ENCODE results near the gene PAPSS1. TPM values are rescaled to one million over a fixed set of nuclear protein-coding genes. Genes with fewer than 3 reads are reported as not detected.
"Not testable (repeated sequence)": the region's sequence is repeated elsewhere in the genome, so short reads cannot be mapped to it uniquely, and the experiment has no call there.

PAPSS1 gene
- total RNA-seq, 2 donors from 2014 or later, result 31.6 to 33.2 TPM

DNA sequence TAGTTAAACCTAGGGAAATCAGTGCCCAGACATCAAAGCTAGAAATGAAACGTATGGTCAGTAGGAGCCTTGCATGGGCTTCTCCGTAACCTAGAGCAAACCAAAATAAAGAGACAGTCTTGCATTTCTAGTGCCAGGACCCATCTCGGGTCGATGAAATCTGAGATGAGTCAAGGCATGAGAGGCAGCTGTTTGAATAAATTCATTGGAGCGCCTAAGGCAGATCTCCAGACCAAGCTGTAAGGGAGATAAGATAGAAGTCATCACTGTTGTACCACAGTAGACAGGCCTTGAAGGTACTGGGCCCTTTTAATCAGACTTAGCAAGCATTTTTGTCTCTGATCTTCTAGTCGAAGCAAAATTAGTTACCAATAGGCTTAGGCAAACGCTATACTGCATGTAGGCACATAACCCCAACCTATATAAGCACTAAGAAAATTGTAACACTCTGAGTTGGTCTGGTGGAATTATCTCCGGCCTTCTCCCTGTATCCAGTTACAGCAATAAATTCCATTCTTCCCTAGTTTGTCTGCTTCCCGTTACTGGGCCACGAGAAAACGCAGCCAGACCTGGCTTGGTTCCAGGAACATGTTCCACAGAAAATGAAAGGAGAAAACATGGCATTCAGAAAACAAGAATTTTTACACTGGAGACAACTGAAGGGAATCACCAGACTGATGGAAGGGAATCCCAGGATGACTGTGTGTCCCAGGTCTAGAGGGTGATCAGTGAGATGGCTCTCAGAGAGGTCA, 21.1 kb upstream of the PAPSS1 start:
- Mint-ChIP-seq H3K27ac (no peak overlapping the region), H3K4me3 (no peak overlapping the region), H3K36me3 (ENCODE audit: insufficient read depth in 2 of 2) (peaks cover 0 to 1% of the 10 kb centered on the region in 2 donors), H3K27me3 (ENCODE audit: low read depth) (no peaks in the 10 kb centered on the region), H3K9me3 (peaks cover 0 to 4% of the 10 kb centered on the region in 2 donors), H3K4me1 (ENCODE audit: low read depth) (no peaks in the 10 kb centered on the region)
- DNase-seq (no peak), ATAC-seq (replicated peaks in 1 of 2) (no peak)

DNA sequence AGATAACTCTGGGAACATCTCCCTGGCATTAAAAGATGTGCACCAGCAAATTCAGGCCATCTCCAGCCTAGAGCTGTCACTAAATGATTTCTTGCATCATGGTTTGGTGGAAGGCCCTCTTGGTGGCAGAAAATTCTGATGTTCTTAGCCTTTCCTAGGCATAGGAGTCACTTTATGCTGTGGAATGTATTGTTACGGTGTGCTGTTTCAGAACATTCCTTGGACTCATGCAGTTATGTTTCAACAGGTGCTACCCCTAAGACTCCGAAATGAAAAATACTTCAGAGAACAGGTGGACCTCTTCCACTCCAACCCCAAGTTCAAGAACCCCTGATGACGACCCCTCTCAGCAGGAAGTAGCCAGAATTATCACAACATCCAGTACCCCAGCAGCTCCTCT, 20.3 kb upstream of the PAPSS1 start:
- DNase-seq (no peak), ATAC-seq (replicated peaks in 1 of 2) (no peak)
- Mint-ChIP-seq H3K36me3 (ENCODE audit: insufficient read depth in 2 of 2) (peaks cover 0 to 1% of the 10 kb centered on the region in 2 donors), H3K27ac (no peak overlapping the region), H3K4me1 (ENCODE audit: low read depth) (no peaks in the 10 kb centered on the region), H3K4me3 (no peak overlapping the region), H3K27me3 (ENCODE audit: low read depth) (no peaks in the 10 kb centered on the region), H3K9me3 (peaks cover 0 to 2% of the 10 kb centered on the region in 2 donors)

DNA sequence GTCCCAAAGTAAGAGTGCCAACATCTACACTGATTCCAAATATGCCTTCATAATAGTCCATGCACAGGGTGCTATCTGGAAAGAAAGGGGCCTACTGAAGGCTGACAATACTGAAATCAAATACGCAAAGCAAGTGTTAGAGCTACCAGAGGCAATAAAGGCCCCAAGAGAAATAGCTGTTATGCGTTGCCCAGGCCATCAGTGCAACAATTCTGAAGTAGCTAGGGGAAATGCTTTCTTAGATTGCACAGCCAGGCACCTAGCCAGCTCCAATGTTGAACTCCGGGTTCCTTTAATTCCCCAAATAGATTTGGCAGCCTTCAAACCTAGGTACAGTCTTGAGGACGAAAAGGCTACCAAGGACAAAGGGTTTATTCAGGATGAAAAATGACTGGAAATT, 17.4 kb upstream of the PAPSS1 start:
- Mint-ChIP-seq H3K27ac (no peak overlapping the region), H3K27me3 (ENCODE audit: low read depth) (no peaks in the 10 kb centered on the region), H3K36me3 (ENCODE audit: insufficient read depth in 2 of 2) (no peaks in the 10 kb centered on the region), H3K4me3 (no peak overlapping the region), H3K4me1 (ENCODE audit: low read depth) (no peaks in the 10 kb centered on the region), H3K9me3 (no peaks in the 10 kb centered on the region)
- ATAC-seq (replicated peaks in 1 of 2), result no peak
- no peak for DNase-seq

DNA sequence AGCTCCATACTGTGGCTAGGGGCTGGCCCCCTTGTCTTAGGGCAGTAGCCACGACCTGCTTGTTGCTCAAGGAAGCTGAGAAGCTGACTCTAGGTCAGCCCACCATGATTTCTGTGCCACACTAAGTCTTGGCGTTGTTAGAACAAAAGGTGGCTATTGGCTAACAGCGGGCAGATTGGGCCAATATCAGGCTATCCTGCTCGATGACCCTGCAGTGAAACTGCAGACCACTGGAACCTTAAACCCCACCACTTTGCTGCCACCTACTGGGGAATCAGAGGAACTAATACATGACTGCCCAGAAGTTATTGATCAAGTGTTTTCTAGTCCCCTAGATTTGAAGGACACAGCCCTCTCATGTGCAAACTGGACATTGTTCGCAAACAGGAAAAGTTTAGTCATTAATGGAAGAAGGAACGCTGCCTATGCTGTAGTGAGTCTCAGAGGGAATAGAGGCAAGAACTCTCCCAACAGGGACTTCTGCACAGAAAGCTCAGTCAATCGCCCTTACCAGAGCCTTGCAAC, 17.0 kb upstream of the PAPSS1 start:
- H3K4me3 Mint-ChIP-seq, result no peak overlapping the region
- ATAC-seq (replicated peaks in 1 of 2), result peak; percentile 44 to 71

DNA sequence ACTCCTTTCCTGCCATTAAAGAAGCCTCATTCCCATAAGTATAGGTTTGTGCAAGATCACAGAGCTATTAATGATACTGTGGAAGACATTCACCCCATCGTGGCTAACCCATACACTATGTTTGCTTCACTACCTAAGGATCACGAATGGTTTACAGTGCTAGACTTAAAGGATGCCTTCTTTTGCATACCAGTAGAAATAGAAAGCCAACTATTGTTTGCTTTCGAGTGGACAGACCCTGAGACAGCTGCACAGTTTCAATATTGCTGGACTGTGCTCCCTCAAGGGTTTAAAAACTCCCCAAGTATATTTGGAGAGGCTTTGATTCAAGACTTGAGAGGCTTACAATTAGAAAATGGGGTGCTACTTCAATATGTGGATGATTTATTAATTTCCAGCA, 16.0 kb upstream of the PAPSS1 start:
- H3K4me1 Mint-ChIP-seq (ENCODE audit: low read depth), result no peaks in the 10 kb centered on the region

More for the DNA sequence above, 17.0 kb upstream of the PAPSS1 start:
- H3K27ac Mint-ChIP-seq, result no peak overlapping the region
- H3K4me1 Mint-ChIP-seq (ENCODE audit: low read depth), result no peaks in the 10 kb centered on the region
- H3K27me3 Mint-ChIP-seq (ENCODE audit: low read depth), result no peaks in the 10 kb centered on the region
- peak; percentile 46 to 49 for DNase-seq
- H3K36me3 Mint-ChIP-seq (ENCODE audit: insufficient read depth in 2 of 2), result no peaks in the 10 kb centered on the region
- no peaks in the 10 kb centered on the region for H3K9me3 Mint-ChIP-seq

DNA sequence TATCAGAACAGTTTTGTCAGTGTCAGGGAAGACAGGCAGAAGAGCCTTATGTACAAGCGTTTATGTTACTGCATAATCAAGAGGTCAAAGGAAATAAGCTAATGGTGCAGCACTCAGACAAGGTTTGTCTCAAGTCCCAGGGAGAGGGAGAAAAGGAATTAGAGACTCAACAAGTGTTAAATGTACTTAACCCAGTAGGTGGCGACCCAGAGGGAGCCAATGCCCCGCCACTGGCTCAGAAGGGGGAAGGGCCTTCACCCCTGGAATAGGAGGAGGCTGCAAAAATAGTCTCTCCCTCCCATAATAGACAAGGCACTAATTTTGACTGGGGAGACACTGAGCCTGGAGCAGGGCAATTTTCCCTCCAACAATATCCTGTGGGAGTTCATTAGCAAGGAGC, 14.1 kb upstream of the PAPSS1 start:
- Mint-ChIP-seq H3K27ac (peak overlapping the region; percentile 40), H3K27me3 (ENCODE audit: low read depth) (no peaks in the 10 kb centered on the region), H3K4me3 (no peak overlapping the region), H3K4me1 (ENCODE audit: low read depth) (no peaks in the 10 kb centered on the region), H3K9me3 (no peaks in the 10 kb centered on the region), H3K36me3 (ENCODE audit: insufficient read depth in 2 of 2) (no peaks in the 10 kb centered on the region)
- ATAC-seq (replicated peaks in 1 of 2) (no peak), DNase-seq (no peak)

More for the DNA sequence above, 16.0 kb upstream of the PAPSS1 start:
- DNase-seq, result no peak
- Mint-ChIP-seq H3K27me3 (ENCODE audit: low read depth) (no peaks in the 10 kb centered on the region), H3K27ac (no peak overlapping the region), H3K36me3 (ENCODE audit: insufficient read depth in 2 of 2) (no peaks in the 10 kb centered on the region), H3K9me3 (no peaks in the 10 kb centered on the region), H3K4me3 (no peak overlapping the region)
- ATAC-seq (replicated peaks in 1 of 2), result no peak

DNA sequence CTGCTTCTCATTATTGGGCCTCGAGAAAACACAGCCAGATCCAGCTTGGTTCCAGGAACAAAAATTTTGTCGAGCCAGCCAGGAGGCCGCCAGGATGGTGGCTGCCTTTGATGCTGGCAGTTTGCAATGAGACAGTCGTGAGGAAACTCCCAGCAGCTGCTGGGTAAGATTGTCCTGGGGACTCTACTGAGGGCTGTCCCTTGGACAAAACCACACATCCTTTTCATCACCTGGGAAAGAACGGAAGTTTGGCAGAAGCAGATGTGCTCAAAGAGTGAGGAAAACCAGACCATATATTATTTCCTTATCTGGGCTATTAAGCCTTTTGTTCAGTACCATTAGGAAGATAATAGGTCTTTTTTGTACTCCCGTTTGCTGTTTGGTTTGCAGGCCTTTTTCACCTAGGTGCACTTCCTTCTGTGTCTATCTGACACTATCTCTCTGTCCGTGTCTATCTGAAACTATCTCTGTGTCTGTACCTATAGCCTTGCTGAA, 13.4 kb upstream of the PAPSS1 start:
- Mint-ChIP-seq H3K9me3 (no peaks in the 10 kb centered on the region), H3K27me3 (ENCODE audit: low read depth) (no peaks in the 10 kb centered on the region), H3K4me1 (ENCODE audit: low read depth) (no peaks in the 10 kb centered on the region), H3K4me3 (no peak overlapping the region), H3K27ac (peak overlapping the region; percentile 40), H3K36me3 (ENCODE audit: insufficient read depth in 2 of 2) (no peaks in the 10 kb centered on the region)
- no peak for DNase-seq
- no peak for ATAC-seq (replicated peaks in 1 of 2)

DNA sequence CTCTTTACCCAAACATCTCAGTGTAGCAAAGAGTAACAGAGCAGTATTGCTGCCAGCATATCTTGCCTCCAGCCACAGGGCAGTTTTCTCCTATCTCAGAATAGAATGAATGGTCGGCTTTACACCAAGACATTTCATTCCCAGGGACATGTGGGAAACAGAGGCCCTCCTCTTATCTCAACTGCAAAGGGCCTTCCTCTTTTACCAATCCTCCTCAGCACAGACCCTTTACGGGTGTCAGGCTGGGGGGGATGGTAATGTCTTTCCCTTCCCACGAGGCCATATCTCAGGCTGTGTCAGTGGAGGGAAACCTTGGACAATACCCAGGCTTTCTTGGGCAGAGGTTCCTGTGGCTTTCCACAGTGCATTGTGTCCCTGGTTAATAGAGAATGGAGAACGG, 9.0 kb upstream of the PAPSS1 start:
- not testable (repeated sequence) for H3K9me3 Mint-ChIP-seq; DNase-seq; H3K27ac Mint-ChIP-seq; H3K27me3 Mint-ChIP-seq (ENCODE audit: low read depth); H3K4me3 Mint-ChIP-seq; H3K36me3 Mint-ChIP-seq (ENCODE audit: insufficient read depth in 2 of 2); ATAC-seq (replicated peaks in 1 of 2); H3K4me1 Mint-ChIP-seq (ENCODE audit: low read depth)

DNA sequence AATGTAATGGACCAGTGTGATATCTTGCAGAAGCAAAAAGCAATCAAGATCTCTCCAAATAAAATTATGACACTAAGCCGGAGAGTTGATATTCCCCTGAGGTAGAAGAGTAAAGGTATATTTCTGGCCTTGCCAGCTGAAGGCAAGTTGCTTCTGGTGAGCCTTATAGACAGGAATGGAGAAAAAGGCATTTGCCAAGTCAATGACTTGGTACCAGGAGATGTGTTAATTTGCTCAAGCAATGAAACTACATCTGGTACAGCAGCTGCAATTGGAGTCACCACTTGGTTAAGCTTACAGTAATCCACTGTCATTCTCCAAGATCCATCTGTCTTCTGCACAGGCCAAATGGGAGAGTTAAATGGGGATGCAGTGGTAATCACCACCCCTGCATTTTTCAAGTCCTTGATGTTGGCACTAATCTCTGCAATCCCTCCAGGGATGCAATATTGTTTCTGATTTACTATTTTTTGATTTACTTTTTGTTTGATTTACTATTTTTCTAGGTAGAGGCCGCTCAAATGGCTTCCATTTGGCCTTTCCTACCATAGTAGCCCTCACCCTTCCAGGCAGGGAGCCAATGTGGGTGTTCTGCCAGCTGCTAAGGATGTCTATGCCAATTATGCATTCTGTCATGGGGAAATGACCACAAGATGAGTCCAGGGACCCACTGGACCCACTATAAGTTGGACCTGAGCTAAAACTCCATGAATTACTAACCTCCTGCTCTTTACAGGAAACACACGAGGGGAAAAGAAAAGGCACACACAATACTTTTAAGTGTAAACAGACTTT, 6.3 kb upstream of the PAPSS1 start:
- ATAC-seq (replicated peaks in 1 of 2); DNase-seq; H3K4me1 Mint-ChIP-seq (ENCODE audit: low read depth); H3K27ac Mint-ChIP-seq; H3K27me3 Mint-ChIP-seq (ENCODE audit: low read depth); H3K9me3 Mint-ChIP-seq; H3K36me3 Mint-ChIP-seq (ENCODE audit: insufficient read depth in 2 of 2); H3K4me3 Mint-ChIP-seq: not testable (repeated sequence)

DNA sequence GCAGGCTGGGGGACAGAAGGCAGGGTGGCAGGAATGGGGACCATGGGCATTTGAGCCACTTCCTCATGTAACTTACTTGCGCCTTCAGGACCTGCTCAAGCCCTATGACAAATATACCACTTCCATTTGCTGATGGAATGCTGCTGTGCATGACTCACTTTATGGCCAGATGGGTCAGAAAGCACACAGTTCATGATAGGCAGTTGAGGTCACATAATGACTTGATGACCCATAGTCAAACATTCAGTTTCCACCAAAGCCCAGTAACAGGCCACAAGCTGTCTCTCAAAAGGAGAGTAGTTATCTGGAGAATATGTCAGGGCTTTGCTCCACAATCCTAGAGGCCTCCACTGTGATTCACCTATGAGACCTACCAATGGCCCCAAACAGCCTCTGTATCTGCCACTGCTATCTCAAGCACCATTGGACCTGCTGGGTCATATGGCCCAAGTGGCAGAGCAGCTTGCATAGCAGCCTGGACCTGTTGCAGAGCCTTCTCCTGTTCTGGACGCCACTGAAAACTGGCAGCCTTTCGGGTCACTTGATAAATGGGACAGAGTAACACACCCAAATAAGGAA, 5.3 kb upstream of the PAPSS1 start:
- peaks cover 0 to 3% of the 10 kb centered on the region in 2 donors for H3K9me3 Mint-ChIP-seq
- ATAC-seq (replicated peaks in 1 of 2), result peak; percentile 30 to 54
- peak in 1 of 2 donors; percentile 8 for DNase-seq
- no peak overlapping the region for H3K27ac Mint-ChIP-seq
- H3K27me3 Mint-ChIP-seq (ENCODE audit: low read depth), result no peaks in the 10 kb centered on the region
- peaks cover 10% of the 10 kb centered on the region for H3K4me1 Mint-ChIP-seq (ENCODE audit: low read depth)
- no peaks in the 10 kb centered on the region for H3K36me3 Mint-ChIP-seq (ENCODE audit: insufficient read depth in 2 of 2)
- no peak overlapping the region for H3K4me3 Mint-ChIP-seq

DNA sequence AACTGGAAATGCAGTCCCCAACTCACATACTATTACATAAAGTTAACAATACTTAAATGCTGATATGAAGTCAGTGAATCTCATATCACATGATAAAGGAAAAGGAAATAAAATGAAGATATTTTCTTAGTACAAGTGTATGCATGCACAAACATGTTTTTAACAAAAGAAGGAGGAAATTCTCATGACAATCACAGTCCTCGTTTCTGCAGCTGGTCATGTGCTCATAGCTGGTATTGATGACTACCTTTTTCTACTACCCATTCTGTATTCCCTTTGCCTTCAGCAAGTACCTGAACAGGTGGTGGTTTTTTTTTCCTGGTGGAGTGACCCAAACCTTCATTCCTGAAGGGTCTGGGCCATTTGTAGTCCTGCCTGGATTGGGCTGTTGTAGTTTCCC, 3.3 kb upstream of the PAPSS1 start:
- peaks cover 23% of the 10 kb centered on the region for H3K4me1 Mint-ChIP-seq (ENCODE audit: low read depth)
- H3K36me3 Mint-ChIP-seq (ENCODE audit: insufficient read depth in 2 of 2); DNase-seq; H3K27me3 Mint-ChIP-seq (ENCODE audit: low read depth); H3K4me3 Mint-ChIP-seq; H3K9me3 Mint-ChIP-seq; H3K27ac Mint-ChIP-seq; ATAC-seq (replicated peaks in 1 of 2): not testable (repeated sequence)

DNA sequence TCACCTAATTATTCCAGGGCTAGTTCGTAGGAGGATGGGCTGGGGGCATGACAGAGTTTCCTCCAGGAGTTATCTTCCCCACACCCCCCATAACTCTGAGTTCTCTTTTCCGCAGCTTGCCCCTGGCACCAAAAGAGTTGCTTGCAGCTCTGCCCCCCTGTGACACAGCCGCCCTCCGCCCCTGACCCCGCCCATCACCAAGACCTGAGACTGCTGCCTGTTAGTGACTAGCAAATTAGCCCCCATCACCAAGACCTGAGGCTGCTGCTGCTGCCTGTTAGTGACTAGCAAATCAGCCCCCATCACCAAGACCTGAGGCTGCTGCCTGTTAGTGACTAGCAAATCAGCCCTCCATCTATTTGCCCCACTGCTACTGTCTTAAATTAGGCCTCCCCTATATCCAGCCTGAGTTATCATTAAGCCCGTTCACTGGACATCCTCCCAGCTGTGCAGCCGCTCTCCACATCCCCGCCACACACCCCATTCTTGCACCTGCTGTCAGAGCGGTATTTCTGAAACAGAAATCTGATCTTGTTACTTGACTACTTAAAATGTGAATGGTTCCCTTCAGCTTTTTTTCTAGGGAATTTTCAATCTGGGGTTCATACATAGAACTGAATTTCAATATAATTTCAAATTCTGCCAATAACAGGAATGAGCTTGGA, 1.5 kb upstream of the PAPSS1 start:
- H3K27ac Mint-ChIP-seq, result peak overlapping the region; percentile 49
- H3K9me3 Mint-ChIP-seq, result peaks cover 0 to 3% of the 10 kb centered on the region in 2 donors
- peak overlapping the region; percentile 96 to 98 for H3K4me3 Mint-ChIP-seq
- ATAC-seq (replicated peaks in 1 of 2) (no peak), DNase-seq (peak; percentile 63 to 67)
- peaks cover 32% of the 10 kb centered on the region for H3K4me1 Mint-ChIP-seq (ENCODE audit: low read depth)
- H3K36me3 Mint-ChIP-seq (ENCODE audit: insufficient read depth in 2 of 2), result peaks cover 0 to 5% of the 10 kb centered on the region in 2 donors
- H3K27me3 Mint-ChIP-seq (ENCODE audit: low read depth), result no peaks in the 10 kb centered on the region
